Caco-2 (cell line): ENCODE results near the gene AGAP1. TPM values are rescaled to one million over a fixed set of nuclear protein-coding genes. Genes with fewer than 3 reads are reported as not detected.

Experiments
- BruUV-seq: library from RNA; stranded (reverse); fragments of 400-500 nt; replicated peaks from 2 replicates; lab custom pipeline; 2021; lab: Mats Ljungman, UMichigan
- CTCF ChIA-PET: fragments of 300-600 bp; sonication (Branson Sonifier 250); formaldehyde crosslinking; loops from one replicate; lab custom pipeline; 2022; ENCODE audit warnings: antibody characterized with exemption; lab: Charles Lee
- POLR2A ChIA-PET: fragments of 300-600 bp; sonication (Branson Sonifier 250); formaldehyde crosslinking; loops from one replicate; lab custom pipeline; 2022; ENCODE audit warnings: antibody characterized with exemption; lab: Charles Lee
- DNase-seq, 2 experiments: peaks; one replicate each; pipeline versions ENCODE4 v3.0.0 to v3.0.0-alpha.2; 2020 to 2022
- H3K27me3 ChIP-seq: replicated peaks from 2 replicates; pipeline ENCODE4 v1.6.0; 2011; ENCODE audit warnings: low read length; ENCODE audit not compliant: control insufficient read depth, insufficient read depth
- H3K36me3 ChIP-seq: 2 replicates; pipeline ENCODE4 v1.5.1; 2011; ENCODE audit warnings: low read length; ENCODE audit not compliant: control insufficient read depth, insufficient read depth
- H3K4me1 ChIP-seq: fragments of 250-450 bp; sonication (Bioruptor Pico); 2 replicates; pipeline ENCODE4 v1.5.1; 2020; ENCODE audit warnings: mild to moderate bottlenecking
- H3K4me3 ChIP-seq: 2 replicates; pipeline ENCODE4 v1.5.1; 2011; ENCODE audit warnings: low read depth, mild to moderate bottlenecking, control low read depth, low read length
- H3K9me3 ChIP-seq: fragments of 250-450 bp; sonication (Bioruptor Pico); 2 replicates; pipeline ENCODE4 v1.5.1; 2020; ENCODE audit warnings: mild to moderate bottlenecking, moderate library complexity
- H3K27ac Mint-ChIP-seq: one replicate; pipeline ENCODE4 v1.8.0; 2022; ENCODE audit warnings: mixed read lengths; ENCODE audit not compliant: unreplicated experiment
- H3K27me3 Mint-ChIP-seq: one replicate; pipeline ENCODE4 v1.8.0; 2022; ENCODE audit warnings: mixed read lengths; ENCODE audit not compliant: insufficient read depth, unreplicated experiment
- H3K36me3 Mint-ChIP-seq: one replicate; pipeline ENCODE4 v1.8.0; 2022; ENCODE audit warnings: mild to moderate bottlenecking, mixed read lengths; ENCODE audit not compliant: insufficient read depth, unreplicated experiment
- H3K4me1 Mint-ChIP-seq: one replicate; pipeline ENCODE4 v1.8.0; 2022; ENCODE audit warnings: low read depth, mixed read lengths; ENCODE audit not compliant: unreplicated experiment
- H3K4me3 Mint-ChIP-seq: one replicate; pipeline ENCODE4 v1.8.0; 2022; ENCODE audit warnings: mild to moderate bottlenecking, moderate library complexity, mixed read lengths; ENCODE audit not compliant: unreplicated experiment
- H3K9me3 Mint-ChIP-seq: one replicate; pipeline ENCODE4 v1.8.0; 2022; ENCODE audit warnings: mixed read lengths; ENCODE audit not compliant: unreplicated experiment
- intact Hi-C: fragments of 100-400 bp; cut with micrococcal nuclease; formaldehyde crosslinking; loops from one replicate; pipeline ENCODE4 v1.10.0; 2022; ENCODE audit not compliant: unreplicated experiment
- total RNA-seq: library from RNA; stranded (reverse); gene quantifications from 2 replicates; pipeline ENCODE4 v1.2.3, GENCODE V29; 2022
- TF ChIP-seq, protein P1 (sequence below), 2 experiments: fragments of 200-600 bp in 1 of 2; IDR thresholded peaks; 1 replicate in 1 of 2; 2 replicates in 1 of 2; pipeline versions ENCODE4 v1.5.1 to v1.8.0; 2011 to 2022; ENCODE audit warnings: antibody characterized with exemption in 1 of 2, control low read depth in 1 of 2, inconsistent platforms in 1 of 2, low read depth in 1 of 2, low read length in 1 of 2, mild to moderate bottlenecking in 1 of 2, moderate library complexity in 1 of 2; ENCODE audit not compliant: insufficient read depth in 1 of 2, severe bottlenecking in 1 of 2, unreplicated experiment in 1 of 2

Gene AGAP1
- total RNA-seq, 1 experiment from 2014 or later, result 41.7 TPM

DNA sequence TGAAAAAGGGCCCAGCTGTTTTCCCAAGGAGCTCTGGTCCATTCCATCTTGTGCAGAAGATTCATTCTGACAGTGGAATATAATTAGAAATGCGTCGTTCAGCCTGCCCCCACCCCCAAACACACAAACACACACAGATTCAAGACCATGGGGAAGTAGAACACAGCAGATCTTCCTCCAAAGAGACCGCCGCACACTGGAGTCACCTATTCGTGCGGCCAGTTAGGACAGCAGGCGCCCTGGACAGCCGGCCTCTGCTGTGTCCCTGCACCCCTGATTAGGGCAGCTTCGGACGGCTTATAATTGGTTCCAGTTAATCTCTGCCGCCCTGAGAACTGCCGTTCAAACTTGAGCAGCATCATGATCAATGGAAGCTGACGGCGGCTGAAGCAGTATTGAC, 558.4 kb downstream of the AGAP1 start:
- no peaks in the 10 kb centered on the region for H3K9me3 Mint-ChIP-seq
- Histone ChIP-seq H3K4me1 (peaks cover 10% of the 10 kb centered on the region), H3K9me3 (no peaks in the 10 kb centered on the region), H3K4me3 (no peak overlapping the region), H3K27me3 (no peaks in the 10 kb centered on the region), H3K36me3 (peaks cover 2% of the 10 kb centered on the region; the same call in 1 of the 2 replicates)
- no peak overlapping the region for H3K27ac Mint-ChIP-seq
- H3K36me3 Mint-ChIP-seq, result peaks cover 7% of the 10 kb centered on the region
- no peak for DNase-seq
- BruUV-seq, result no TSS peak
- H3K4me3 Mint-ChIP-seq, result no peak overlapping the region
- H3K4me1 Mint-ChIP-seq, result peaks cover 7% of the 10 kb centered on the region
- intact Hi-C loops, result no loop called here
- CTCF ChIA-PET, result no interaction called here
- POLR2A ChIA-PET, result no interaction called here
- H3K27me3 Mint-ChIP-seq, result no peaks in the 10 kb centered on the region
- TF ChIP-seq, protein P1, sequence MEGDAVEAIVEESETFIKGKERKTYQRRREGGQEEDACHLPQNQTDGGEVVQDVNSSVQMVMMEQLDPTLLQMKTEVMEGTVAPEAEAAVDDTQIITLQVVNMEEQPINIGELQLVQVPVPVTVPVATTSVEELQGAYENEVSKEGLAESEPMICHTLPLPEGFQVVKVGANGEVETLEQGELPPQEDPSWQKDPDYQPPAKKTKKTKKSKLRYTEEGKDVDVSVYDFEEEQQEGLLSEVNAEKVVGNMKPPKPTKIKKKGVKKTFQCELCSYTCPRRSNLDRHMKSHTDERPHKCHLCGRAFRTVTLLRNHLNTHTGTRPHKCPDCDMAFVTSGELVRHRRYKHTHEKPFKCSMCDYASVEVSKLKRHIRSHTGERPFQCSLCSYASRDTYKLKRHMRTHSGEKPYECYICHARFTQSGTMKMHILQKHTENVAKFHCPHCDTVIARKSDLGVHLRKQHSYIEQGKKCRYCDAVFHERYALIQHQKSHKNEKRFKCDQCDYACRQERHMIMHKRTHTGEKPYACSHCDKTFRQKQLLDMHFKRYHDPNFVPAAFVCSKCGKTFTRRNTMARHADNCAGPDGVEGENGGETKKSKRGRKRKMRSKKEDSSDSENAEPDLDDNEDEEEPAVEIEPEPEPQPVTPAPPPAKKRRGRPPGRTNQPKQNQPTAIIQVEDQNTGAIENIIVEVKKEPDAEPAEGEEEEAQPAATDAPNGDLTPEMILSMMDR (IDR thresholded peaks at IDR 0.05; ENCODE audit: insufficient read depth in 1 of 2, low read depth in 1 of 2, low read length in 1 of 2, severe bottlenecking in 1 of 2, unreplicated experiment in 1 of 2), result no peak

DNA sequence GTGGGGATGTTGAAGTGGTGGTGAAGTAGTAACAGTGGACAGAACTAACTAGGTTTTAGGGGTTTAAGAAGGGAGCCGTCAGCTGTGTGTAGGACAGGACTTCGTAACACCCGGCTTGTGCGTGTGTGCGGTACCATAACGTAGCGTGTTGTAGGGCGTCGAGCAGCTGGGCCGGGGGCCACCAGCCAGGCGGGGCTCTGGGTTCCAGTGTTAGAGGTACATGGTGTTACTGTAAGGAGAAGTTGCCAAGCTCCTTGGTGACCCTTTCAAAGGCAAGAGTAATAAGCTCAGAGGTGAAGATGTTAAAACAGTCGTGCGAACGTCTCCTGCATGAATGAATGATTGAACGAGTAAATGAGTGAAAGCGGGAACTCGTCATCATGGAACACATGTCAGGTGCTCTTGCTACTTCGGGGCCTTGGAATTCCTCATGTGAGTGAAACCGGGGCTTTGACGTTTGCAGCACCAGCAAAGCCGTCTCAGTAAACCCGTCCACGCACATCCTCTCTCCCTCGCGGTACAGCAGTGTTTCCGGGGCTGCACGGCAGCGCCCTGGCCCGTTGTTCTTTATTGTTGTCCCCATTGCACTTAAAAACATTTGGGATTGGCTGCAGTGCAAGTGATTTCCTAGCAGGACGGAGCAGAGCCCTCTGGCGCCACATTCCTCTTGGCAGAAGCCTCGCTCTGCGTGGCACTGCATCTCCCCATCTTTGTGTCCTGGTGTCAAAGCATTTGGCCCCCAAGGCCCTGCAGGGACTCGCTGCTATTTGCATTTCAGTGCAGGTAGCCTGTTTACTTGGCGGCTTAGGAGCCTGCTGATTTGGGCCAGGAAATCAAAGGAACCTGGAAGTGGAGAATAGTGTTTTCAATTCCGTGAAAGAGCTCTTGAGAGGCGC, 559.3 kb downstream of the AGAP1 start:
- no peak for DNase-seq
- no peaks in the 10 kb centered on the region for H3K9me3 ChIP-seq
- TF ChIP-seq, protein P1 (IDR thresholded peaks at IDR 0.05; ENCODE audit: insufficient read depth in 1 of 2, low read depth in 1 of 2, low read length in 1 of 2, severe bottlenecking in 1 of 2, unreplicated experiment in 1 of 2), result no peak
- Mint-ChIP-seq H3K27ac (no peak overlapping the region), H3K4me1 (no peaks in the 10 kb centered on the region), H3K9me3 (no peaks in the 10 kb centered on the region), H3K27me3 (no peaks in the 10 kb centered on the region), H3K4me3 (no peak overlapping the region), H3K36me3 (peaks cover under 1% of the 10 kb centered on the region)
- H3K27me3 ChIP-seq, result no peaks in the 10 kb centered on the region
- ChIA-PET POLR2A (no interaction called here), CTCF (no interaction called here)
- H3K4me1 ChIP-seq, result peaks cover 4% of the 10 kb centered on the region
- H3K4me3 ChIP-seq, result no peak overlapping the region
- no TSS peak for BruUV-seq
- intact Hi-C loops, result no loop called here
- H3K36me3 ChIP-seq, result peaks cover 2% of the 10 kb centered on the region; the same call in 1 of the 2 replicates

DNA sequence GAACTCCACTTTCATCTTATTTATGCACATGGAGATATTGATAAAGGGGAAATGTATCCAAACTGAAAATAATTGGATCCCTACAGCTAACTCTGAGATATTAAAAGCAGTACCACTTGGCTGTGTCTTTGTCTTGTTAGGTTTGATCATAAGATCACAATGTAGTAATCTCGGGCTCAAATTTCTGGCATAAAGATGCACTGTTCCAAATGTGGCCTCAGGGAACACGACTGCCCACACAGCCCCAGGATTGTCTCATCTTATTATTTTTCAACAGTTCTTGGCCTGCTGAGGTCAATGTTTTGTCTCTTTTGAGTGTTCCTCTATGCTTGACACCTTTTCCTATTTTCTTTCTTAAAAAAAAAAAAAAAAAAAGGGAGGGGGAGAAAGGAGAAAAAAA, 560.3 kb downstream of the AGAP1 start:
- Mint-ChIP-seq H3K4me3 (no peak overlapping the region), H3K9me3 (no peaks in the 10 kb centered on the region), H3K36me3 (no peaks in the 10 kb centered on the region), H3K27me3 (no peaks in the 10 kb centered on the region), H3K4me1 (no peaks in the 10 kb centered on the region), H3K27ac (no peak overlapping the region)
- ChIA-PET POLR2A (no interaction called here), CTCF (no interaction called here)
- no peaks in the 10 kb centered on the region for H3K27me3 ChIP-seq
- no TSS peak for BruUV-seq
- H3K4me3 ChIP-seq, result no peak overlapping the region
- intact Hi-C loops, result no loop called here
- TF ChIP-seq, protein P1 (IDR thresholded peaks at IDR 0.05; ENCODE audit: insufficient read depth in 1 of 2, low read depth in 1 of 2, low read length in 1 of 2, severe bottlenecking in 1 of 2, unreplicated experiment in 1 of 2), result no peak
- no peaks in the 10 kb centered on the region for H3K4me1 ChIP-seq
- DNase-seq, result no peak
- H3K9me3 ChIP-seq, result no peaks in the 10 kb centered on the region
- H3K36me3 ChIP-seq, result peaks cover under 1% of the 10 kb centered on the region; the same call in 1 of the 2 replicates
